GM19351 (cell line): Measurements from ENCODE around the gene DENND2D.

Experiments used
- ATAC-seq: cut with Tn5 transposase; IDR thresholded peaks from one replicate; pipeline ENCODE4 v1.9.1; 2021; ENCODE audit warnings: mild to moderate bottlenecking, moderate library complexity; ENCODE audit not compliant: unreplicated experiment

Gene DENND2D, protein sequence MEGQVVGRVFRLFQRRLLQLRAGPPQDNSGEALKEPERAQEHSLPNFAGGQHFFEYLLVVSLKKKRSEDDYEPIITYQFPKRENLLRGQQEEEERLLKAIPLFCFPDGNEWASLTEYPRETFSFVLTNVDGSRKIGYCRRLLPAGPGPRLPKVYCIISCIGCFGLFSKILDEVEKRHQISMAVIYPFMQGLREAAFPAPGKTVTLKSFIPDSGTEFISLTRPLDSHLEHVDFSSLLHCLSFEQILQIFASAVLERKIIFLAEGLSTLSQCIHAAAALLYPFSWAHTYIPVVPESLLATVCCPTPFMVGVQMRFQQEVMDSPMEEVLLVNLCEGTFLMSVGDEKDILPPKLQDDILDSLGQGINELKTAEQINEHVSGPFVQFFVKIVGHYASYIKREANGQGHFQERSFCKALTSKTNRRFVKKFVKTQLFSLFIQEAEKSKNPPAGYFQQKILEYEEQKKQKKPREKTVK

DNA sequence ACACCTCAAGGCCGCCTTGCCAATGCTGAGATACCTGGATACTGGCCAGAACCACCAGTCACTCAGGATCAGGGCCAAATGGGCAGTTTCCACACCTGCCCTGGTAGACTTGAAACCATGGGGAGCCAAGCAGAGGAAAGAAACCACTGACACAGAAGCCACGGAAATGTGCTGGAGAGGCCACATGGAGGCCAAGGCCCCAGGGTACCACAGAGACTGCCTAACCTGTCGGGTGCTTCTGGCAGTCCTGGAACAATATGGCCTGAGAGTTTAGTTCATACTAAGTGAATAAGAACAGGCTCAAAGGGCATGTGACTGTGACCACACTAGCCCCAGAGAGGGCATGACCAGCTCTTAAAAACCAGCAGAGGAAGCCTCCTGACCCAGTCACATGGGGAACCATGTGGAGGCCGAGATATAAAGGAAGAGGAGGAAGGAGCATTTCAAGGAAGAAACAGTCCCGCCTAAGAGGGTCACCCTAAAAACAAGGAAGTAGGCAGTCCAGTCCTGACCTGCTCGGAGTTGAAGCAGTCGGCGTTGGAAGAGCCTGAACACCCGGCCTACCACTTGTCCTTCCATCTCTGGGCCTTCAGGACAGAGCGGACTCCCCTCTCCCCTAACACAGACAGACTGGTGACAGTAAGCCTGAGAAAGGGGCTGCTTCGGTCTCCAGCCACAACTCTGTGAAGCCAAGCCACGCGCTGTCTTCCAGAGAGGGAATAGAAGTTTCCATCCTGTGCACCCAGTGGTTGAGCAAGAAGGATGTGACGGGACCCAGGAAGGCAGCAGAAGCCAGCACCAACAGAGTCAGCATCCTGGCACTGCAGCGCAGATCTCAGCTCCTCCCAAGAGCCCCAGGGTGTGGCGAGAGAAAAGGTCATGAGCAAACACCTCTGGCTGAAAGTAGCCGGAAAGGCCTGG lies at the start of gene DENND2D:
Gene DENND2D, minus strand, starts transcription at position 766 of the 921 bp plus-strand sequence. Its CDS starts 187 bp downstream, at position 579.
- no peak for ATAC-seq

DNA sequence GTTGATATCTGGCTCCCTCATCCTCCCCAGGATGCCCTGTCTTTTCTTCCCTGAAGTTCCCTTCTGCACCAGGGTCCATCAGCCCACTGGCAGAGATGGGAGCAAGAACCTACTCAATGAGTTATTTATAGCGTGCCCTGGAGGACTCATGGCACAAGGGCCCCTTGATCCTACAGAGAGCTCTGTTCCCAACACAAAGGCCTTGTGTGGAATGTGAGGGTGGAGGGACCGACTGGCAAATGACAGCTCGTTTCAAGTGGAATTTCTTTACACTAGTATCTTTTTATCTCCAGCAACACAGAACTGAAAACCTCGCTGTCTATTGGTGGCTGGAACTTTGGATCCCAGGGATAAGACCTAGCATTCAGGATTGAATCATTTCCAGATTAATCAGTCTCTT lies 49.5 kb upstream of the DENND2D start:
- ATAC-seq, result no peak

DNA sequence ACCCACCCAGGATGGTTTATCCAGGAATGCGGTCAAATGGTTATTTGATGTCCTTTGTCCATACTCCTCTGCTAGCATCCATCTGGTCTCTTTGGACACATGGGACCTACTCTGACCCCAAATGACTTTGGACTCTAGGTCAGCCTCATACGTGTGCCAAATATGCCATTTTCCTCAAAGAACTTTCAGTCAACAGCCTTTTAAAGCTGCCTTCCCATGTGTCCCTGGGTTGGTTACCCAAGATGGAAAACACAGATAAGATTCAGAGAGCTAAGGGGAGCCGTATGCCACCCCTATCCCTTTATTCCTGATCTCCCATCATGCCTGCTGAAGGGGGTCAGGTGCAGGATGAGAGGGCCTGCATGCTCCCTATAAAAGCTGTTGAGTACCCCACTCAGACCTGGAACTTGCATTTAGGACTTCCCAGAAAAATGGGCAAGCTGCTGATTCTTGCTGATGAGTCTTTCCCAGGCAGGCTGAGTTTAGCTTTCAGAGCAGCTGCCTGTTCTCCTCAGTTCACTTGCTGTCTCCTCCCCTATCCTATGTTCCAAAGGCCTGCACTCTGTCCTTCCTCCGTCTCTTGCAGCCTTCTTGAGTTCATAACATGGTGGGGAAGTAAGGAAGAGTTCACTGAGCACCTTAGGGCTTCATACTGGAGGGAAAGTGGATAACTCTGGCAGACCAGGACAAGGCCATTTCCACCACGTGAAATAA lies 46.8 kb upstream of the DENND2D start:
- no peak for ATAC-seq

DNA sequence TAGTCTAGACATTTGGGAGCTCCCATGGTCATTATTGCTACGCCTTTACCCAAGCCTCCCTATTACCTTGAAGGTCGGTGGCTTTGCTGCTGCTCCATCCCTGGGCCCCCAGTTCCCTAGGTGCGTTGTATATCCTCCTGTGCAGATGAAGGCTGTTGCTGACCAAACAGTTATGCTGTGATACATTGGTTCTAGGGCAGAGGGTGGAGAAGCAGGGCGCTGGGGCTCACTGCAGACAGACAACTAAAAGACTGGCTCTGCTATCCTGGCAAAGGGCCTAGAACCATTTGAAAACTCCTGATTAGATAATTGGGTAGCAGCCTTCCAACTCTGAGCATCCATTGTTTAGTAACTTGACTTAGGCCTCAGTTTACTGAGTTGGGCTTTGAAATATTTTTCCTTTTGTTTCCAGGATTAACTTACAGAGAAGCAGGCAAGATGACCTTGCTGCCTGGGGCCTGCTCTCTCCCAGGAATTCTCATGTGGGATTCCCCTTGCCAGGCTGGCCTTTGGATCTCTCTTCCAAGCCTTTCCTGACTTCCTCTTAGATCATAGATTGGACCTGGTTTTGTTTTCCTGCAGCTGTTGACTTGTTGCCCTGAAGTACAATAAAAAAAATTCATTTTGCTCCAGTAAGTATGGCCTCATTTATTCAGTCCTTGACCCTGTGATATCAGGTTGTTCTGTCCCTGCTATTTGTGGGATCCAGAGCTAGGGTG lies 42.5 kb upstream of the DENND2D start:
- no peak for ATAC-seq

DNA sequence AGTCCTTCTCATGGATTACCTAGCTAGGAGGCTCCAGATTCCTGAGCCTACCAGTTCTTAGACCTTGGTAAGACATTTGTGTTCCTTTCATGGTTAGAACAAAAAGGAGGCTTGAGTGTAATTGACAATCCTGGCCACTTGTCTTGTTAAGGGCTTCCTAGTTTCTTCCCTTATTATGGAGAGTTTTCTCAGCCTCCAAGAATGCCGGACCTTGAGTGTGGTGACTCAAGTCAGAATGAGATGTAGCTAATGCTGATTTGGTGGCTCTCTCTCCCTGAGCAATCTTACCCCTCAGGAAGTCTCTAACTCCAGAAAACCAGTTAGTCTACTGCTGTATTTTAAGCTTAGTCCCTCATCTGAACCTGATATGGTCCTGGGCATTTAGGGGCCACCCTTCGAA lies 41.4 kb upstream of the DENND2D start:
- ATAC-seq, result no peak

DNA sequence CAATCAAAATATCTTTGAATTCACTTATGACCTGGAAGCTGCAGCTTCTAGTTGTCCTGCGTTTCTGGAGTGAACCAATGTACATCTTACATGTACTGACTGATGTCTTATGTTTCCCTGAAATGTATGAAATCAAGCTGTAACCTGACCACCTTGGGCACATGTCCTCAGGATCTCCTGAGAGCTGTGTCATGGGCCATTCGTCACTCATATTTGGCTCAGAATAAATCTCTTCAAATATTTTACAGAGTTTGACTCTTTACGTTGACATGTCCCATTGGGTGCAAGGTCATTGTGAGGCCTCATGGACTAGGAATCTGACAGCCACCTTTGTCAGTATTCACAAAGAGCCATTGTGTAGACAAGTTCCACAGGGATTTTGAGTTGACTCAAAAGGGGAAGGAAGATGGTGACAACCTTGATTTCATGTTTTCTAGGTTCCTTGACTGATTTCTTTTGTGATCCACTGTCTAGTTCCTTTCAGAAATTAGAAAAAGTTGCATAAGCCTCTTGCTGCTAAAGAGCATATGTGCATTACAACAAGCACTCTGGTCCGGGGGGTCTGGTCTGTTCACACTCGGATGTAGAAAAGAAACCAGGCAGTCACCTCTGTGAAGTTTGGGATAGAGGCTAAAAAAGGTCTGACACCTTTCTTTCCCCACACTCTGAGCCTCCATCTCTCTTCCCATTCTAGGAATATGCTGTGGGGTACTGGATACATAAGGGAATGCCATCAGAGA lies 37.8 kb upstream of the DENND2D start:
- ATAC-seq, result no peak

DNA sequence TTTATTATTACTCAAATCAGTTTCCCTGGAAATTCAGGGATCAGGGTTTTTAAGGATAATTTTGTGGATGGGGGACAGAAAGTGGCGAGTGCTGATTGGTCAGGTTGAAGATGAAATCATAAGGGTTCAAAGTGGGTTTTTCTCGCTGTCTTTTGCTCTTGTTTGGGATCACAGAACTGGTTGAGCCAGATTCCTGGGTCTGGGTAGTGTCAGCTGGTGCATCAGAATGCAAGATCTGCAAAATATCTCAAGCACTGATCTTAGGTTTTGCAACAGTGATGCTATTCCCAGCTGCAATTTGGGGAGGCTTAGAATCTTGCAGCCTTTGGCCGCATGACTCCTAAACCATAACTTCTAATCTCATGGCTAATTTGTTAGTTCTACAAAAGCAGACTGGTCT lies 36.4 kb upstream of the DENND2D start:
- ATAC-seq, result no peak

DNA sequence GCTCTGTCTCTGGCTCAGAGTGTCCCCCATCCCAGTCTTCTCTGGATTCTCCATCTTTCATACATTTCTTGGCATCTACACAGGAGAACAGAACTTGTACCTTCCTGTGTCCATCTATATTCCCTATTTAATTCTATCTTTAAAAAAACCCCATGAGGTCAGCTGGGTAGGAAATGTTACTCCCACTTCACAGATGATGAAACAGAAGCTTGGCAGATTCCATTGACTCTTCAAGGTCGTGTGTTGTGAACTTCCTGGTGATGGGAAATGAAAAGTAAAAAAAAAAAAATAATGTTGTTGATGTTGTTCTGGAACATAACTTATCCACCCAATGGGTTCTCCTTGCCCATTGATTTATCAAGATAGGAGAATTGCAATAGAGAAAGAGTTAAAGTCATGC lies 35.9 kb upstream of the DENND2D start:
- ATAC-seq, result no peak

DNA sequence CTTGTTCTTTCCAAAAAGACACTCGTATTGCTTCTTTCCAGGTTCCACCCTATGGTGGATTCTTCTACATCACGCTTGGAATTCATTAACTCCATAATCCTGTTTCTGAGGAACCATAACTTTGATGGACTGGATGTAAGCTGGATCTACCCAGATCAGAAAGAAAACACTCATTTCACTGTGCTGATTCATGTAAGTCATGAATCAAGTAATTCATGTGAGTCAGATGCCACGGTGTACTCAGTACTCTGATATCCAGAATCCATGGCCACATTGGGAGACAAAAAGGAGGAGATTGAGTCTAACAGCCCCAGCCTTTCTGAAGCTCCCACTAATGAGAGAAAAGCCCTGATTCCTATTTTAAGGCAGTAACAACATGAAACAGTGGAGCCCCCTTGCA lies 34.4 kb upstream of the DENND2D start:
- no peak for ATAC-seq

DNA sequence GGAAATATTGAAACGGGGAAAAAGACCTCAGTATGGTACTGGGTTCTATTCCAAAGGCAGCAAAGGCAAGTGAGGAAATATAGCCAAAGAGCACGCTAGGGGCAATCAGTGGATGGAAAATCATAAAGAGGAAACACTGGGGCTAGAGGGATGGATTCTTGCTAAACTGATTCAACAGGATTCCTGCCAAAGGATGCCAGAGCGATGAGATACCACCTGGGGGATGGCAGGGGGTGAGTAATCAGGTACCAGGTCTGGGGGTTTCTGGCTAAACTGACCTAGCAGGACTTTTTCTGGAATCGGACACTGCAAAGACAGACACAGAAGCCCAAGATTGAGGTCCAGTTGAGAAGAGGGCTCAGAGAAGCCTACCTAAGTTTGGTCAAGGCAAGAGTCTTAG lies 33.8 kb upstream of the DENND2D start:
- ATAC-seq, result no peak

DNA sequence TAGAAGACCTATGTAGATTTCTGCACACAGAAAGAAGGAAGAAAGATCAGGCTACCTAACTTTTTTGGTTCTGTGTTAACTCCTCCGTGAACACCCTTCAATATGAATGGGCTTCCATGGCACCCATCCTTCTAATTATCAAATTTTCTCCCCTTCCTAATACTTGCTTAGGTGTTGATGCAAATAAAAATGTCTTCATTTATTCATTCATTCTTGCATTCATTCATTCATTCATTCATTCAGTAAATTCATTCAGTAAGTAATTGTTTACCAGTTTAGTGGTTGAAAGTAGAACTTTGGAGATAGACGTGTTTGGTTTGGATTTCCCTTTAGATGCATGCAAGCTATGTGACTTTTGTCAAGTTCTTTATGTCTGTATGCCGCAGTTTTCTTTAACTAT lies 31.7 kb upstream of the DENND2D start:
- no peak for ATAC-seq

DNA sequence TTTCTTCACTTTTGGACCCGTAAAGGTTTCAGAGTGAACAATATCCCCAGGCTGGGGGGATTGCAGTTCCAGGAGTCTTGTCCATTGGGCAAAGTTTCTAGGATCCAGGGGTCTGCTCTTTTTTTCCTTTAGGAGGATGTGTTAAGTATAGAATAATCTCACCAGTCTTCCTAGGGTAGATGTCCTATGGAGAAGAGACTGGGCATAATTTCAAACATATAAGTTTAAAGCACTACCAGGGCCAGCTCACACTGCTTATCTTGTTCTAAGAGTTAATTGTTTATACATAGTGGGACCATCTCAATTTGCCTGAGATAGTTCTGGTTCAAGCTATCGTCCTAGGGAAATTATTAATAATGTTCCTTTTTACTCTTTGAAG lies 28.3 kb upstream of the DENND2D start:
- no peak for ATAC-seq

DNA sequence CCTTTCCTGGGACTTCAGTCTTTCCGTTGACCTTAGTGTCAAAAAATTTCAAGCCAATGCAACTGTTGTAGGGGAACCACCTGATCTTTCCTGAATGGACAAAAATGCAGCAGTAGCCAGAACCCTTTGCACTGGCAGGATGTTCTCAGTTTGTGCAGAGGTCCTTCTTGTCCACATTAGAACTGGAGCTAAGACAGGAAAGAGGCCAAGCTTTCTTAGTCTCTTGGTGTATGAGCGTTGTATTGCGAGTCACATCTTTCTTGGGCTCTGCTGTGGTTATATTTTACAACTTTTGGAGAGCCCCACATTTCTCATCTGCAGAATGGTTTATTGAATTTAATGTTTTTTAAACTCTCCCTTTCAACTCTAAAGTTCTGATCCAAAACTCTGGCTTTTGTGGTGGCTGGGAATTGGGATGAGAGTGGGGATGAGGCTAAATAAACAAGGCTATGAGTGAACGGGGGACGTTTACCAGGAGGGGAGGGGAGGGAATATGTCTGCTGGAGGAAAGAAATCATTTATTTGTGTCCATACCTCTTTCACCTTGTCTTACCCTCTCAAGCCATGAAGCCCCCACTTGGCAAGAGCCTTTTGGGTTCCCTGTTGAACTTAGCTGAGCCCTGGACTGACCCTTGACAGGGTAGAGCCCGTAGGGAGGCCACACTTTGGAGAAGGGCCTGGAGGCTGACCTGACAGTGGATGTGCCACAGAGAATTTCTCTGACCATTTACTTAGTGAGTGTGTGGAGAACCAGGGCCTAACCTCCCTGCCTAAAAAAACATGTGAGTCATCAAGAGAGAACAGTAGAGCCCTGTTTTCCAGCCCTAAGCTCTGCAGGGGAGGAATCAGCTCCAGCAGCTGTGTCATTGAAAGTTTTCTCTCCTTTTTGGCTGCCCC lies 27.7 kb upstream of the DENND2D start:
- ATAC-seq, result no peak

DNA sequence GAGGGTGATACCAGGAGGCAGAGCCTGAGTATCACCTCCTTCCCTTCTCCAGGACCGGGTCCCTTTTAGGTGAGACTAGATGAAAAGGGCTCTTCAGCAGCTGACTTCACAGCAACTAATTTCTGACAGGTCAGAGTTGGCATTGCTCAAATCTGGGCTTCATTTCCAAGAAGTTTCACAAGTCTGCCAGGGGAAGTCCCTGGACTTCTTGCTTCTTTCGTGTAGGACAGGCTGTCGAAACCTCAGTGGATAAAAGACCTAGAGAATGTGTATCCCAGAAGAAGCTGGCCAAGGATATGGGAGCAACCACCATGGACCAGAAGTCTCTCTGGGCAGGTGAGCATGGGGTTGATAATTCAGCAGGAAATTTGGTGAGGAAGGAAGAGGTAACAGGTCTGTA lies 27.0 kb upstream of the DENND2D start, which contains the start of gene CHI3L2:
Gene CHI3L2, plus strand, starts transcription at position 280 of the 400 bp plus-strand sequence. Its CDS starts 17 bp downstream, at position 297.
- ATAC-seq, result no peak

DNA sequence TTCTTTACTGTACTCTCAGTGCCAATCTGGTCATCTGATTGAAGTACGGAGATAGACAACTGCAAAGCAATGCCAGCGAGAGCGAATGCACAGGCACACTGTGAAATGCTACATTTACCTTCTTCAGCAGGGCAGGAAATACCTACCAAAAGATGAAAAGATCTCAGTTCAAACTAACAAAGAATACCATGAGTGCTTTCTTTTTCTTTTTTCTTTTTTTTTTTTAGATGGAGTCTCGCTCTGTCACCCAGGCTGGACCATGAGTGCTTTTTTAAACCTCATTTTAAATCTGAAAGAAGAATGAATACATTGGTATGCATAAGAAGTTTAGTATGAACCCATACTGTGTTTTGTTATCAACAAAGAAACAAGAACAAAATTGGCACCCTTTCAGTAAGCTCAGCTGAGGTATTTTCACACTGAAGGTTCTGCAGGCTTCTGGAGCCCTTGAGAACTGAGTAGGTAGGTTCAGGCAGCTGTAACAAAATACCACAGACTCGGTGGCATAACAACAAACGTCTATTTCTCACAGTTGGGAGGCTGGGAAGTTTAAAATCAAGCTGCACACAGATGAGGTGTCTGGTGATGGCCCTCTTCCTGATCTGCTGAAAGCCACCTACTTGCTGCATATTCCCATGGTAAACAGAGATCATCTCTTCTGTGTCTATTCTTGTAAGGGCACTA lies 25.4 kb upstream of the DENND2D start:
- no peak for ATAC-seq

DNA sequence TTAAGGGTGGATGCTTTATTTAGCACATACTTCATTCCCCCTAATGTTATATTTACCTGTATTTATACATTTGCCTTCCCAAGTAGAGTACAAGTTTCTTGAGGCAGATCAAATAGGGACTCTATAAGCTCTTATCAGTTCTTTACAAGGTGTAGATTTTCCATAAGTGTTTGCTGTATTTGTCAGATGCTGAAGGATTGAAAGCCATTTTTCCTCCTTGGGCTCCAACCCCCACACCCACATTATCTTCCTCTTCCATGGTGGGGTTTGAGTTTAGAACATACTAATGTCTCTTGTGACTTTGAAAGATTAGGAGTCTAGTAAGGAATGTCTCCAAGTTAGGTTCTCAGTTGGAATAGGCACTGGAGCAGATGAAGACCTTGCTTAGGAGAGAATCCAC lies 24.6 kb upstream of the DENND2D start:
- ATAC-seq, result no peak

DNA sequence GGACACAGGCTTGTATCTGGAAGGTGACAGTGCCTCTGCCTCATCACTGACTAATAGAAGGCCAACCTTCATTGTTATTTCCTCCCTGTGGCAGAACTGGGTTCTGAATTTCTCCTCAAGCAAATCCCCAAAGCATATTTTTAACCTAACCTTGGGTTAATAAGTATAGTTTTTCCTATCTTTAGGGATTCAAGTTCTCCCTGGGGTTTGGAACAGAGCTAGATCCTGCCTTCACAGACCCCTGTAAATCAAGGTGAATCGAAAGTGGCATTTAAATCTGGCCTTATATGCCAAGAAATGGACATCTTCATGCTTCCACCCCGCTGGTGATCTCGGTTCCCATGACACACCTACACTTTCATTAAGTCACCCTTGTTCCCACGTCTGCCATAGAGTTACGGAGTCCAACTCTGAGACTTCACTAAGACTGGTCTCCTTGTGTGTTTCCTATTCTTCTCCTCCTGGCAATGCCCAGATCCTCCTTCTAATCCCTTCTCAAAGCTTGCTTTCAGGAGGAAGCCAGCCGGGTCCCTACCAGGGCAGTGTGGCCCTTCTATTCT lies 22.8 kb upstream of the DENND2D start:
- no peak for ATAC-seq
